Measurements from ENCODE around the gene WDR59.

WDR59 gene

GRCh38 chr16:74902161-74902560 is 82.8 kb downstream of the WDR59 start:
- DNase-seq: no peak

- DNase-seq: no peak
These were observed 83.3 kb downstream of the WDR59 start for GRCh38 chr16:74901606-74902005.

GRCh38 chr16:74899816-74900215 is 85.1 kb downstream of the WDR59 start:
- DNase-seq: no peak

- DNase-seq: no peak
These were observed 86.3 kb downstream of the WDR59 start for GRCh38 chr16:74898659-74899058.

GRCh38 chr16:74896389-74897370 is 88.2 kb downstream of the WDR59 start:
- peak; percentile 25 for DNase-seq

GRCh38 chr16:74893541-74893940 is 91.4 kb downstream of the WDR59 start:
- no peak for DNase-seq

GRCh38 chr16:74892574-74893461 is 92.1 kb downstream of the WDR59 start:
- no peak for DNase-seq

GRCh38 chr16:74888888-74889287 is 96.0 kb downstream of the WDR59 start:
- no peak for DNase-seq

- no peak for DNase-seq
These were observed 96.6 kb downstream of the WDR59 start for GRCh38 chr16:74888232-74888862.

GRCh38 chr16:74887084-74887483 is 97.8 kb downstream of the WDR59 start:
- no peak for DNase-seq

- DNase-seq: no peak
These were observed 107.2 kb downstream of the WDR59 start for GRCh38 chr16:74877706-74878105.

GRCh38 chr16:74874912-74875546 is 109.9 kb downstream of the WDR59 start:
- no peak for DNase-seq

GRCh38 chr16:74874123-74874522 is 110.8 kb downstream of the WDR59 start:
- DNase-seq: no peak

- DNase-seq: no peak
These were observed 112.6 kb downstream of the WDR59 start for GRCh38 chr16:74872302-74872701.

- DNase-seq: no peak
These were observed 113.3 kb downstream of the WDR59 start for GRCh38 chr16:74871608-74872007.

GRCh38 chr16:74868501-74868900 is 116.4 kb downstream of the WDR59 start:
- peak; percentile 1 for DNase-seq

- DNase-seq: no peak
These were observed 116.9 kb downstream of the WDR59 start for GRCh38 chr16:74868035-74868434.

- DNase-seq: no peak
These were observed 117.6 kb downstream of the WDR59 start for GRCh38 chr16:74867281-74867849.

GRCh38 chr16:74865922-74866598 is 118.9 kb downstream of the WDR59 start:
- no peak for DNase-seq

- peak; percentile 45 for DNase-seq
These were observed 122.1 kb downstream of the WDR59 start for GRCh38 chr16:74862743-74863244.

GRCh38 chr16:74852500-74852875 is 132.4 kb downstream of the WDR59 start:
- DNase-seq: no peak

All from kidney glomerular epithelial cell (primary cell).